ENCODE measurements around the gene FCHSD1.
A peak's percentile ranks its signal among the peaks of the same experiment; 100 is the strongest.

DNA sequence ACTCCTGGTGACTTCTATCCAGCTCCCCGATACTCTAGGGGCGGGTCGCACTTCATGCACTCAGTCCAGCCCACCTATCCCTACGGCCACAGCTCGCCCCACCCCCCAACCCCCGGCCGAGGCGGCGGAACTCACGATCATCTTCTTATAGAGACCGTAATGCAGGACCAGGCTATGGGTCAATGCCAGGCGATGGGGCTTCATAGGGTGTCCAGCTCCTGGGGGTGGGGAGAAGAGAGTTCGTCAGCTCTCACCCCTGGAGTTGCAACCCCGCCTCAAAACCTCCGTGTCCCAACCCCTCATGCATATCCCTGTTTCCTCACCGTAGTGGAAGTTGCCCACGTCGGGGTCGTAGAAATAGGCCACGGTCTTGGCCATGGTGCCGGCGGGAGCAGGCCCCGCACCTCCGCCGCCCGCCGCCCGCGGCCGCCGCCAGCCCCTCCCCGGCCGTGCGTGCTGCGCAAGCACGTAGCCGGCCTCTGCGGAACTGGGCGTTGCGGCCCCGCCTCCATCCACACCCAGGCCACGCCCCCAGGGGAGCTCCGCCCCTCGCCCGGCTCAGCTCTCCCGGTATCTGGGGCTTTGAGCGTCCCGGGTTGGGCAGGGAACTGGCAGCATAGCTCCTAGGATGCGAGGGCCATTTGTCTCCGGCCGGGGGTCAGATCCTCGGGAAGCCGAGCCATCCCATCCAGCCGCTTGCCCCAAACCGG lies 14.7 kb downstream of the FCHSD1 start, which contains the start of the genes HDAC3 and RELL2:
- TF ChIP-seq, protein P1, sequence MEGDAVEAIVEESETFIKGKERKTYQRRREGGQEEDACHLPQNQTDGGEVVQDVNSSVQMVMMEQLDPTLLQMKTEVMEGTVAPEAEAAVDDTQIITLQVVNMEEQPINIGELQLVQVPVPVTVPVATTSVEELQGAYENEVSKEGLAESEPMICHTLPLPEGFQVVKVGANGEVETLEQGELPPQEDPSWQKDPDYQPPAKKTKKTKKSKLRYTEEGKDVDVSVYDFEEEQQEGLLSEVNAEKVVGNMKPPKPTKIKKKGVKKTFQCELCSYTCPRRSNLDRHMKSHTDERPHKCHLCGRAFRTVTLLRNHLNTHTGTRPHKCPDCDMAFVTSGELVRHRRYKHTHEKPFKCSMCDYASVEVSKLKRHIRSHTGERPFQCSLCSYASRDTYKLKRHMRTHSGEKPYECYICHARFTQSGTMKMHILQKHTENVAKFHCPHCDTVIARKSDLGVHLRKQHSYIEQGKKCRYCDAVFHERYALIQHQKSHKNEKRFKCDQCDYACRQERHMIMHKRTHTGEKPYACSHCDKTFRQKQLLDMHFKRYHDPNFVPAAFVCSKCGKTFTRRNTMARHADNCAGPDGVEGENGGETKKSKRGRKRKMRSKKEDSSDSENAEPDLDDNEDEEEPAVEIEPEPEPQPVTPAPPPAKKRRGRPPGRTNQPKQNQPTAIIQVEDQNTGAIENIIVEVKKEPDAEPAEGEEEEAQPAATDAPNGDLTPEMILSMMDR (IDR thresholded peaks at IDR 0.05), result no peak
- TF ChIP-seq TAF1 (IDR thresholded peaks at IDR 0.05; ENCODE audit: borderline replicate concordance, low read depth, low read length), result peak; percentile 61; the same call in 1 of the 2 replicates
- TF ChIP-seq EP300 (IDR thresholded peaks at IDR 0.05; ENCODE audit: borderline replicate concordance in 1 of 2, low read depth in 1 of 2, low read length in 1 of 2), result no peak
- no peak for TF ChIP-seq RAD21 (IDR thresholded peaks at IDR 0.05; ENCODE audit: low read length)
- TF ChIP-seq GABPA (IDR thresholded peaks at IDR 0.05; ENCODE audit: low read depth), result no peak
- TF ChIP-seq FOXM1 (IDR thresholded peaks at IDR 0.05; ENCODE audit: low read depth), result no peak
- TF ChIP-seq, protein P2, sequence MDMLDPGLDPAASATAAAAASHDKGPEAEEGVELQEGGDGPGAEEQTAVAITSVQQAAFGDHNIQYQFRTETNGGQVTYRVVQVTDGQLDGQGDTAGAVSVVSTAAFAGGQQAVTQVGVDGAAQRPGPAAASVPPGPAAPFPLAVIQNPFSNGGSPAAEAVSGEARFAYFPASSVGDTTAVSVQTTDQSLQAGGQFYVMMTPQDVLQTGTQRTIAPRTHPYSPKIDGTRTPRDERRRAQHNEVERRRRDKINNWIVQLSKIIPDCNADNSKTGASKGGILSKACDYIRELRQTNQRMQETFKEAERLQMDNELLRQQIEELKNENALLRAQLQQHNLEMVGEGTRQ (IDR thresholded peaks at IDR 0.05; ENCODE audit: borderline replicate concordance, low read depth, low read length), result no peak
- TF ChIP-seq, protein P3, sequence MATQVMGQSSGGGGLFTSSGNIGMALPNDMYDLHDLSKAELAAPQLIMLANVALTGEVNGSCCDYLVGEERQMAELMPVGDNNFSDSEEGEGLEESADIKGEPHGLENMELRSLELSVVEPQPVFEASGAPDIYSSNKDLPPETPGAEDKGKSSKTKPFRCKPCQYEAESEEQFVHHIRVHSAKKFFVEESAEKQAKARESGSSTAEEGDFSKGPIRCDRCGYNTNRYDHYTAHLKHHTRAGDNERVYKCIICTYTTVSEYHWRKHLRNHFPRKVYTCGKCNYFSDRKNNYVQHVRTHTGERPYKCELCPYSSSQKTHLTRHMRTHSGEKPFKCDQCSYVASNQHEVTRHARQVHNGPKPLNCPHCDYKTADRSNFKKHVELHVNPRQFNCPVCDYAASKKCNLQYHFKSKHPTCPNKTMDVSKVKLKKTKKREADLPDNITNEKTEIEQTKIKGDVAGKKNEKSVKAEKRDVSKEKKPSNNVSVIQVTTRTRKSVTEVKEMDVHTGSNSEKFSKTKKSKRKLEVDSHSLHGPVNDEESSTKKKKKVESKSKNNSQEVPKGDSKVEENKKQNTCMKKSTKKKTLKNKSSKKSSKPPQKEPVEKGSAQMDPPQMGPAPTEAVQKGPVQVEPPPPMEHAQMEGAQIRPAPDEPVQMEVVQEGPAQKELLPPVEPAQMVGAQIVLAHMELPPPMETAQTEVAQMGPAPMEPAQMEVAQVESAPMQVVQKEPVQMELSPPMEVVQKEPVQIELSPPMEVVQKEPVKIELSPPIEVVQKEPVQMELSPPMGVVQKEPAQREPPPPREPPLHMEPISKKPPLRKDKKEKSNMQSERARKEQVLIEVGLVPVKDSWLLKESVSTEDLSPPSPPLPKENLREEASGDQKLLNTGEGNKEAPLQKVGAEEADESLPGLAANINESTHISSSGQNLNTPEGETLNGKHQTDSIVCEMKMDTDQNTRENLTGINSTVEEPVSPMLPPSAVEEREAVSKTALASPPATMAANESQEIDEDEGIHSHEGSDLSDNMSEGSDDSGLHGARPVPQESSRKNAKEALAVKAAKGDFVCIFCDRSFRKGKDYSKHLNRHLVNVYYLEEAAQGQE (IDR thresholded peaks at IDR 0.05; ENCODE audit: low read depth, low read length), result no peak
- TF ChIP-seq RCOR1 (IDR thresholded peaks at IDR 0.05; ENCODE audit: low read length), result no peak
